HG02852 (cell line): ENCODE results near the gene RETSAT.
"Not testable (repeated sequence)": the region's sequence is repeated elsewhere in the genome, so short reads cannot be mapped to it uniquely, and the experiment has no call there.

Source experiments
- ATAC-seq: cut with Tn5 transposase; IDR thresholded peaks from one replicate; pipeline ENCODE4 v1.9.1; 2021; ENCODE audit warnings: mild to moderate bottlenecking, moderate library complexity; ENCODE audit not compliant: unreplicated experiment

Gene RETSAT

GRCh38 chr2:85354286-85355072 lies at the start of gene RETSAT, which contains the start of gene ELMOD3:
TSS of gene RETSAT (minus strand) at chr2:85354528. CDS start at chr2:85354507, 21 bp downstream.
TSS of gene ELMOD3 (plus strand) at chr2:85354769. CDS start at chr2:85357199, 2,430 bp downstream.
- ATAC-seq, result peak; percentile 97

DNA sequence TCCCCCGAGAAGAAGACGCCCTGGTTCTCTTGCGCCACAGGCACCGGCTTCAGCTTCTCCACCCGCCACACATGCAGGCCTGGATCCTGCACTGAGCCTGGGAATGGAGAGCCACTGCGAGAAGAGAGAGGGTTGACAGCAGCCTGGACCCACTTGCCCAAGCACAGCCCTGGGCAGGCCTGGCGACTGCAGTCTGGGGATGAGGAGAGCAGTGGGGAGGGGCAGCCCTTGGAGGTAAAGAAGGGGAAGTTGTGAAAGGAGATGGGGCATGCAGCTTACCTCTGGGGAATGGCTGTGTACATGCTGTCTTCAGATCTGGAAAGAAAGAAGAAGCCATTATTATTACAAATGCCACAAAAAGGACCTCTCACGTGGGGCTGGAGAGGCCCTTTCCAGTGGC lies 47.5 kb upstream of the RETSAT start:
- no peak for ATAC-seq

- ATAC-seq, result no peak
These were observed 47.1 kb upstream of the RETSAT start for GRCh38 chr2:85401464-85401805.

DNA sequence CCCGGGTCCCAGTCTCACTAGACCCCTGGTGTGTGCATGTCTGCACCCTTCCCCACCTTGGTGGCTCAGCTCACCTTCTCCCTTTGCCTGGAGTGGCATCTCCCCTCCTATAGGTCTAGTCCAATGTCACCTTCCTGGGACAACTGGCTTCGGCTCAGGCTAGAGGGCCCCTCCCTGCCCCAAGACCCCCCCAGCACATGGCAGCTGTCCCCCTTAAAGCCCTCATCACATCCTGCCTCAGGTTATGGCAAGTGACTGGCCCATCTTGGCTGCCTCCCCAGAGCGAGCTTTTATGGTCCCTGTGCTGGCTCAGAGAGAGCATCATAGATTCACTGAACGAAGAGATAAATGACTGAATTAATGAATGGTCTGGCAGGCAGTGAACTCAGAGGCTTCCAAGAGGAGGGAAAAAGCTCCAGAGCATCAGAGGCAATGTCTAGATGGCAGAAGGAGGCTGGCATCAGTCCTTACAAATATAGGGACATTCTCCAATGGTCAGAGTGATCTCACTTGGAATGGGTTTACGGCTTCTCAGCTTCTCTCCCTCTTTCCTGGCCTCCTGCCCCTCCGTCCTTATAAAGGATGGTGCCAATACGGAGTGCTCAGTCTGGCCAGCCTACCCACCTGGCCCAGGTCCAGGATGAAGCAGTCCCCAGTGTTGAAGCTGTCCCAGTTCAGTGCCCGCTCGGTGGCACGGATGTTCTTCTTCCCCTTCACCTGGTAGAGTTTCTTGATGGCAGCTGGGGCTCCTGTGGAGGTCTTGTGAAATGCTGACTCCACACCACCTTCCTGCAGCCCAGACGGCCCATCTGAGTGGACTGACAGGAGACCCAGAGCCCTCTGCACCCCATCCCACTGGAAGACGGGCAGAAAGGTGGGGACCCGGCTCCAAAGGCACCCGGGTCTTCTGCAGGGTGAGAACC lies 46.5 kb upstream of the RETSAT start:
- no peak for ATAC-seq

GRCh38 chr2:85400023-85400422 lies 45.7 kb upstream of the RETSAT start:
- ATAC-seq, result no peak

- no peak for ATAC-seq
These were observed 44.8 kb upstream of the RETSAT start for GRCh38 chr2:85399183-85399455.

- no peak for ATAC-seq
These were observed 44.3 kb upstream of the RETSAT start for GRCh38 chr2:85398426-85399182.

DNA sequence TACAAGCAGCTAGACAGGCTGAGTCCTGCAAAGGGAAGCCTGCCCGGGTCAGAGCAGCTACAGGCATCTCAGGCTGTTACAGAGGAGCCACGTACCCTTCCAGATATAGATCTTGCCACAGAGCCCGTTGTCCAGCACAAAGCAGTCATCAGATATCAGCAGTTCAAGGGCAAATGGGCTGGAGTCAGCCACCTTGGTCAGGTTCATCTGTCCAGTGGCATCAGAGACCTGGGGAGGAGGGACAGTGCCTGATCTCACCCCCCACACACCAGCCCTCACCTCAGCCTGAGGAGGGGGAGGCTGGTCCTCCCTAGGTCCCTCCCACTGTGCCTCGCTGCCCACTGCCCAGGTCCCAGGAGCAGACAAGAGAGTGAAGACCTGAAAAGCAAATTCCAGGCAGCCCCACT lies 43.6 kb upstream of the RETSAT start:
- no peak for ATAC-seq

DNA sequence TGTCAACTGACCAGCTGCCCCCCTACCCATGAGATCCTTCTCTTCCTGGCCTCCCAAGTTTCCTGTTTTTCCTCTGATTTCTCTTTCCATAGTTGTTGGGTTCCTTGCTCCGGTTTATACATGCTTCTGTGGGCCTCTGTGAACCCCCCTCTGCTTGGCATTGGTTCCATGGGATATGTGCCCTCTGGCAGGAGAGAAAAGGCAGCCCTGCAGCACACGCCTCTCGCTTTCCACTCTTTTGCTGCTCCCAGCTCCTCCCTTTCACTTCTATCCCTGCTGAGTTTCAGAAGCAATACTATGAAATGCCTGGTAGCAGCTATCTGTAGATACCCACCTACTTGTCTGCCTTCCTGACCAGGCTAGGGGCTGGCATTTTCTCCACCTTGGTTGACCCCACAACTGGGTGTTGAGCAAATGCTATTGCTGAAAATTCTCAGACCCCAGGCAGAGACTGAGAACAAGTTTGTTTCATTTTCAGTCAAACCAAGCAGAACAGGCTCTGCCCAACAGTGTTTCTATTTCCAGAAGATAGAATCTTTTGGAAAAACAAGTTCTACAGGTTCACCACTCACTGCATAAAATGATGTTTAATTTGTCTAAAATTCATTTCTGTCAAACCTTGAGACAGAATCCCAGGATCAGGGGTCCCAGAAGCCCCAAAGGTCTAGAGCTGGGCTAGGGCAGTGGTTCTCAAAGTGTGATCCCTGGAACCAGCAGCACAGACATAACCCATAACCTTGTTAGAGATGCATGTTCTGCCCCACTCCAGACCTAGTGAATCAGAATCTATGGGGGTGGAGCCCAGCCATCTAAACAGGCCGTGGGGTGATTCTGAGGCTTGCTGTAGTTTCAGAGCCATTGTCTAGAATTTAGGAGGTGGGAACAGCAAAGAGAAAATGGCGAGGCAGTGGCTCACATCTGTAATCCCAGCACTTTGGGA lies 42.5 kb upstream of the RETSAT start:
- ATAC-seq, result no peak

DNA sequence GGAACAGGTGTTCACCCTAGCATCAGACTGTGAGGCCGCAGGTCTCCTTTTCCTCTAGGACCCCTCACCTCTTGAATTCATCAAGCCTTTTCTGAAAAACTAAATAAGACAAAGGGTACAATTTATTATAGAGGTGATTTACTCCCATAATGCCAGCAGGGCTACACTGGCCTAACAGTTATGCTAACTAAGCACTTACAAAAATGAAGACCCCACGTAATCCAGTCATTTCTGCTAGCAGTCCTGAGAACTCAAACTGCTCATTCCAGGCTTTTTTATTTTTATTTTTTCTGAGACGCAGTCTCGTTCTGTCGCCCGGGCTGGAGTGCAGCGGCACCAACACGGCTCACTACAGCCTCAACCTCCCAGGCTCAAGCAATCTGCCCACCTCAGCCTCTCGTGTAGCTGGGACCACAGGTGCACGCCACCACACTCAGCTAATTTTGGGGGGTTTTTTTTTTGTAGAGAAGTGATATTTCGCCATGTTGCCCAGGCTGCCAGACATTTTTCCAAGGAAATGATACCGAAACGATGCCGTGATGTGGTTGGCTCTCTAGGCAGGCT lies 41.7 kb upstream of the RETSAT start:
- no peak for ATAC-seq

DNA sequence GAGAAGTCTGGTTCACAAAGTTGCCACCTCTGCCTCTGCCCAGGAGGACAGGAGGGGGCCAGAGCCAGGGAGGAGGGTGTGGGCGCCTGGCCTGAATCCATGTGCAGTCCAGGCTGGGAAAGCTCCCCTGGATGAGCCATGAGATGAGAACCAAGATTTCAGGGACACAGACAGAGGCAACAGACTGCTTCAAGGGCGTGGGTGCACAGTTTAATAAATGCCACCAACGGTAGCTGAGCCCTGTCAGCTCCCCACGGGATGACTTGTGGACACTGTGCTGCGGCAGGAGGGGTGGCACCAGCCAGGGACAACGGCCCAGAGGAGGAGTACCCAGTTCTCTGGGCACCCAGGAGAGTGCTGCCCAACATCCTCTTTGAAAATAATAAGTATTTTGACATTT lies 40.6 kb upstream of the RETSAT start:
- no peak for ATAC-seq

GRCh38 chr2:85394261-85394681 lies 39.9 kb upstream of the RETSAT start:
- ATAC-seq, result no peak

- ATAC-seq, result no peak
These were observed 39.5 kb upstream of the RETSAT start for GRCh38 chr2:85393836-85394235.

DNA sequence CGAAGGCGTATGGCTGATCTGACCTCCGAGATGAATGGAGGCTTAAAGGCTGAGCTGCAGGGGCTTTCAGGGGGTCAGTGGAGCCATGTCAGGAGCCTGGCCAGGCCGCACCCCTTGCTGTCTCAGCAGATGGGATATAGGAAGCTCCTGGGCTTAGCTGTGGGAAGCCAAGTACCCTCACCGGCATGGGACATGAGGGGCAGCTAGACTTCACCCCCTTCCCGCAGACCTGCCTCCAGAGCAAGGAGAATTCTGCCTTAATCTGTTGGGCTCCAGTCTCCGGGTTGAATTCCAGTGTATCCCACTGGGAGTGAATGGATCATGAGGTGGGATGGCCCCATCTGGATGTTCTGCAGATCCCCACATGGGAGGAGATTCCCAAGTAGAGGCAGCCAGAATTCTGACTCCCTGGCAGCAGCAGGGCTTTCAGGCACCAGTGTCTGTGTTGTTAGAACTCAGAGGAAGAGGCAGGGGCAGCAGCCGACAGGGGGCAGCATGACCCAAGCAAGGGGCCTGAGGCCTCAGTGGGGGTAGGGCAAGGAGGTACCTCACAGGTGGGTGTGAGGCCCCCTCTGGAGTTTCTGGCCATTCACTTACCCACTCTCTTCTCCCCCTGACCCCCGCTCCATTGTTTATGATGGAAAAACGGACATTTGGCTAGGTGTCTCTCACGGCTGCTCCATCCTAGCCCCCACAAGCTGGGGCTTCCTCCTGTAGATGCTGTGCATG lies 36.8 kb upstream of the RETSAT start:
- ATAC-seq, result no peak

DNA sequence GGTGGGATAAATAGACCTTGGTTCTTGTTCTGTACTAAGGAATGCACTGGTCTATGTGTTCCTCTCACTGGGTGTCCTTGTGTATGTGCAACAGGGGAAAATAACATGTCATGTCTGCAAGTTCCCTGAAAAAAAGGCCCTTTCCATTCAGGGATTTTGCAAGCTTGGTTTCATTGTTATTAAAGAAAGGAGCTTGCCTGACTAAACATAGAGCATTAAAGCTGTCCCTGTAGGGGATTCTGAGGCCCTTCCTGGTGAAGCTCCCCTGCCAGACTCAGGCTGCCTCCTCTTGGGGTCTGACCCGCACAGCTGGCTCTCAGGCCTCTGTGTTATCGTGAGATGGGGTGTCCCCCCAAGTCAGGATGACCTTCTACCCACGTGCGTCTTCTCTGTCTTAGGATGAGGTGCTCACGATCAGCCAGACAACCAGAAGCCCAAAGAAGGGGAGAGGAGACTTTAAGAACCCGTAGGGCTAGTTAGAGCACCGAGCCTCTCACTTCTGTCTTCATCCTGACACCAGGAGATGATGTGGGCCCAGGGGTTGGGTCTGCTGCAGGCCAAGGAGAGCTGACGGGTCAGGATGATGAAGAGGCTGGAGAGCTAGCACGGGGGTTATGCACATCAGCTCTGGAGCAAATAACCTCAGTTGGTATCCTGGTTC lies 34.7 kb upstream of the RETSAT start:
- ATAC-seq, result no peak

DNA sequence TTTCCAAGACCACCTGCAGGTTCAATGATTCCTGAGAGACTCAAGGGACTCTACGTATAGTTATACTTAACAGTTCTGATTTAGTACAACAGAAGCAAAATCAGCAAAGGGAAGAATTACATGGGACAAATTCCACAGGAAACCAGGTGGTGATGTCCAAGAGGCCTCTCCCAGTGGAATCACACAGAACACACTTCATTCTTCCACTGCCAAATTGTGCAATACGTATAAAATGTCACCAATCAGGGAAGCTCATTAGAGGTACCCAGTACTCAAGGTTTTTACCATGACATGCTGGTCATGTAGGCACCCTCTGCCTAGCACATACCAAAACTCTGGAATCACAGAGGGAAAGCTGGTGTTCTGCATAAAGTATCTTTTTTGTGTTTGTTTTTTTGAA lies 33.4 kb upstream of the RETSAT start:
- ATAC-seq, result no peak

DNA sequence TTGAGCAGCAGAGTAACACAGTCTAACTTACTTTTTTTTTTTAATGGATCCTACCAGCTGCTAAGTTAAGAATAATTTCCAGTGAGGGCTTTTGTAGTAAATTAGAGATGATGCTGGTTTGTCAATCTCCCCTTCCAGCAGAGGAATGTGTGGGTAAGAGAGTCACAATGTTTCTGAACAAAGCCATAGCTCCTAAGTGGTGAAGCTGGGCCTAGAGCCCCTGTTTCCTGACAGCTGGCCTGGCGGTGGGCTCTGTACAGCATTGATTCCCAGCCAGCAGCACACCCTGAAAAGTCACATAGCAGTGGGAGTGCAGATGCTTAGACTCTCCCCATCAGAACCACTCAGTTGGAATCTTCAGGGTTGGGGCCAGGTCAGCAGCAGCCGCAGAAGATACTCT lies 31.4 kb upstream of the RETSAT start:
- ATAC-seq, result no peak

DNA sequence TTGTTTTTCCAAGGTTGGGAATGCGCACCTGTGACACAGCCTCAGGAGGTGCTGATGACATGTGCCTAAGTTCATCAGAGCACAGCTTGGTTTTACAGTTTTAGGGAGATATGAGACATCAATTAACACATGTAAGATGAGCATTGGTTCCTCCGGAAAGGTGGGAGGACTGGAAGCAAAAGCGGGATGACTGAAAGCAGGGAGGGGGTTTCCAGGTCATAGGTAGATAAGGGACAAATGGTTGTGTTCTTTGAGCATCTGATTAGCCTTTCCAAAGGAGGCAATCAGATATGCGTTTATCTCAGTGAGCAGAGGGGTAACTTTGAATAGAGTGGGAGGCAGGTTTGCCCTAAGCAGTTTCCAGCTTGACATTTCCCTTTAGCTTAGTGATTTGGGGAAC lies 29.5 kb upstream of the RETSAT start:
- no peak for ATAC-seq

DNA sequence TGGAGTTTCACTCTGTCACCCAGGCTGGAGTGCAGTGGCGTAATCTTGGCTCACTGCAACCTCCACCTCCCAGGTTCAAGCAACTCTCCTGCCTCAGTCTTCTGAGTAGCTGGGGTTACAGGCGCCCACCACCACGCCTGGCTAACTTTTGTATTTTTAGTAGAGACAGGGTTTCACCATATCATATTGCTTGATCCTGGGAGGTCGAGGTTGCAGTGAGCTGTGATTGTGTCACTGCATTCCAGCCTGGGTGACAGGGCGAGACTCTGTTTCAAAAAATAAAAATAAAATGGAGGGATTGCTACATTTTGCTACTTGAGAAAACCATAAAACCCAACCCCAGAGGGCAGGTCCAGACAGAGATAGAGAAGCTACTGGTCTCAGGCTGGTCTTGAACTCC lies 28.8 kb upstream of the RETSAT start:
- not testable (repeated sequence) for ATAC-seq
